ENCODE results near the gene SLX9.

The SLX9 gene, protein sequence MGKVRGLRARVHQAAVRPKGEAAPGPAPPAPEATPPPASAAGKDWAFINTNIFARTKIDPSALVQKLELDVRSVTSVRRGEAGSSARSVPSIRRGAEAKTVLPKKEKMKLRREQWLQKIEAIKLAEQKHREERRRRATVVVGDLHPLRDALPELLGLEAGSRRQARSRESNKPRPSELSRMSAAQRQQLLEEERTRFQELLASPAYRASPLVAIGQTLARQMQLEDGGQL

DNA sequence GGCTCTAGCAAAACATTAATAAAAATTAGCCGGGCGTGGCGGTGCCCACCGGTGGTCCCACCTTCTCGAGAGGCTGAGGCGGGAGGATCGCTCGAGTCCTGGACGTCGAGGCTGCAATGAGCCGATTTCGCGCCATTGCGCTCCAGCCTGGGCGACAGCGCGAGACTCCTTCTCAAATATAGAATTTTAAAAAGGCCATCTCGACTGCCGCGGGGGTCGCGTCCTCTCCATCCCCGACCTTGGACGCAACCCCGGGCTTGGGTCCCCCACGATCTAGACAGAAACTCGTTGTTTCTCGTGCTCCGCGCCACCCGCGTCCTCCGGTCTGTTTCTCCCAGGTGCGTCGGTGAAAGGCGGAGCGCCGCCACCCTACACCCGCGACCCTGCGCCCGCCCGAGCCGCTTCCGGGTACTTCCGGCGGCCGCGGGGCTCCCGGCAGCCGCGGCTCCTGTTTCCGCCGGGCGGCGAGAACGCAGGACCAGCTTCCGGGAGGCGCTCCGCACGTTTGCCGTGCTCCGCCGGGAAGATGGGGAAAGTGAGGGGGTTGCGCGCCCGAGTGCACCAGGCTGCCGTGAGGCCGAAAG lies at the start of gene SLX9:
Gene SLX9 (plus strand): TSS at position 498 of the 584 bp plus-strand sequence. CDS start 29 bp downstream, at position 527.
- peak within 1 kb of the TSS; percentile 79 for H3K27ac ChIP-seq
- 0 out of 2 replicates have a peak, but pooled peaks have one; percentile 18 for TF ChIP-seq ZFX (IDR thresholded peaks at IDR 0.05)
- TF ChIP-seq, protein P1, sequence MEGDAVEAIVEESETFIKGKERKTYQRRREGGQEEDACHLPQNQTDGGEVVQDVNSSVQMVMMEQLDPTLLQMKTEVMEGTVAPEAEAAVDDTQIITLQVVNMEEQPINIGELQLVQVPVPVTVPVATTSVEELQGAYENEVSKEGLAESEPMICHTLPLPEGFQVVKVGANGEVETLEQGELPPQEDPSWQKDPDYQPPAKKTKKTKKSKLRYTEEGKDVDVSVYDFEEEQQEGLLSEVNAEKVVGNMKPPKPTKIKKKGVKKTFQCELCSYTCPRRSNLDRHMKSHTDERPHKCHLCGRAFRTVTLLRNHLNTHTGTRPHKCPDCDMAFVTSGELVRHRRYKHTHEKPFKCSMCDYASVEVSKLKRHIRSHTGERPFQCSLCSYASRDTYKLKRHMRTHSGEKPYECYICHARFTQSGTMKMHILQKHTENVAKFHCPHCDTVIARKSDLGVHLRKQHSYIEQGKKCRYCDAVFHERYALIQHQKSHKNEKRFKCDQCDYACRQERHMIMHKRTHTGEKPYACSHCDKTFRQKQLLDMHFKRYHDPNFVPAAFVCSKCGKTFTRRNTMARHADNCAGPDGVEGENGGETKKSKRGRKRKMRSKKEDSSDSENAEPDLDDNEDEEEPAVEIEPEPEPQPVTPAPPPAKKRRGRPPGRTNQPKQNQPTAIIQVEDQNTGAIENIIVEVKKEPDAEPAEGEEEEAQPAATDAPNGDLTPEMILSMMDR (conservative IDR thresholded peaks at IDR 0.05), result no peak

DNA sequence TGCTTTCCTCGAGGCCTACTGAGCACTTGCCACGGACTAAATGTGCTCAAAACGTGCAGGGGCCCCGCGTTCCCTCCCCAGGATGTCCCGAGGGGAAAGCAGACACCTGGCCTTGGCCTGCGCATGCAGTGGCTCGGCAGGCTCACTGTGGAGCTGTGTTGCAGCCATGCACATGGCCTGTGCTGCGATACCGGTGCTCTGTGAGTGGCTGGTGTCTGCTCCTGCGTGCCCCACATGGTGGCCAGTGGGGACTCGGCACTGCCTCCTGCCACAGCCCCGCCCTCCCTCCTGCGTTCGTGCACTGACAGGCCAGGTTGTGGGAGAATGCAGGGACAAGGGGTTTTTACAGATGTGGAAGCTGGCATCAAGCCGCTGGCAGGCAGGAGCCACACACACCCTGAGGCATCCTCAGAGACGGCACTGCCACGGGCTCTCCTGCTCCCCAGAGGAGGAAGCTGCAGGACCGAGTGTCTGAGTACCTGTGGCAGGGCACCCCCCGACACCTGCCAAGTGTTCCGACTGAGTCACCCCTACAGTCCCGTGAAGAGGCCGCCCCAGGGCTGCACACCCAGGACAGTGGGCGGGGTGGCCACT lies 49.4 kb upstream of the SLX9 start:
- no peak for TF ChIP-seq ZFX (IDR thresholded peaks at IDR 0.05)
- TF ChIP-seq, protein P1 (conservative IDR thresholded peaks at IDR 0.05), result no peak
- H3K27ac ChIP-seq, result no peak overlapping the region

DNA sequence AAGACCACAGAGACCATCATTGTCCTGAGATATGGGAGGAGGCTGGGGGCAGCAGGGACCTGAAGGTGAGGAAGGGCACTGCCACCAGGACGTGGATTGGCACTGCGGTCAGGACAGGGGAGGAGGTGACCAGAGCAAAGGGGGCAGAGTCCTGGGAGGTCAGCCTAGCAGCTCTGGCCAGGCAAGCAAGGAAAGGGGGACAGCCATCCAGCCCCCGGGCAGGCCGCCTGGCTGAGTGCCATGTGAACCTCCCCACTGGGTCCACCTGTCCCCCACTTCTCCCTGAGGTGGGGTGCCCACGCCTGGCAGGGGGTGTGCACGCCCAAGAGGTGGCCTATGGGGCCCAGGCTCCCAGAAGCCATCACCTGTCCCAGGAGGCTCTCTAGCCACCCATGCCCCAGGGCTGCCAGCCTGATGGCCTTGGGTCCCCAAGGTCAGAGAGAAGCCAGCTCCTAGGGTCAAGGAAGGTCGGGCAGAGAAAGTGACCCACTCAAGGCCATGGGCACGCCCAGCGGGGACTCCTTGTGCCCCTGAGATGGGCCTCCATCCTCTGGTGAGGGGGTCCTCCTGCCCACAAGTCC lies 48.8 kb upstream of the SLX9 start:
- TF ChIP-seq, protein P1 (conservative IDR thresholded peaks at IDR 0.05), result no peak
- TF ChIP-seq ZFX (IDR thresholded peaks at IDR 0.05), result no peak
- no peak overlapping the region for H3K27ac ChIP-seq

DNA sequence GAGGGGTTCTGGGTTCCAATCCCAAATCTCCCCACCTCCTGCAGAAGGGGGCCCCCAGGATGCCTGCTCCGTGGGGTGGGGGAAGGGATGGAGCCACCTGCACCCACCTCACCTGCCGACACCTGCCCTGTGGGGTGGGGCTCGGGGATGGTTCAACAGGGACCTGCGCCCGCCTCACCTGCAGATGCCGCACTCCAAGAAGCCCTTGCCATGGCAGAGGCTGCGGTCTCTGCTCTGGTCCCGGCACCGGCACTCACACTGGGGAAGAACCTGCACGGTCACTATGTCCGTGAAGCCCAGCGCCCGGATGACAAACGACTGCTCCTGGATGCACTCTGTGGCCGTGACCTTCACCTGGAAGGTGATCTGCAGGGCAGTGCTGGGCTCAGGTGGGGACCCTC lies 48.2 kb upstream of the SLX9 start:
- TF ChIP-seq, protein P1 (conservative IDR thresholded peaks at IDR 0.05), result no peak
- TF ChIP-seq ZFX (IDR thresholded peaks at IDR 0.05), result no peak
- H3K27ac ChIP-seq, result no peak overlapping the region

DNA sequence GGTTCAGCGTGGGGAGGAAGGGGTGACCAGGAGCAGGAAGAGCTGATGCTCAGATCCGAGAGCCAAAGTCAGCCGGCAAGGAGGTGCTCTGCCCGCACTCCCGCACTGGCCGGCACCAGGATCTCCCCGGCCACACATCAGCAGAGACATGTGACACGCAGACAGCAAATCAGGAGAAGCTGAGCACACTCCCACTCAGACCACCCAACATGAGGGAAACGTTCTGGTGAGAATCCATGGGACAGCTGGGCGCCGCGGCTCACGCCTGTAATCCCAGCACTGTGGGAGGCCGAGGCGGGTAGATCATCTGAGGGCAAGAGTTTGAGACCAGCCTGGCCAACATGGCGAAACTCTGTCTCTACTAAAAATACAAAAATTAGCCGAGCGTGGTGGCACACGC lies 47.7 kb upstream of the SLX9 start:
- no peak overlapping the region for H3K27ac ChIP-seq
- TF ChIP-seq ZFX (IDR thresholded peaks at IDR 0.05), result no peak
- TF ChIP-seq, protein P1 (conservative IDR thresholded peaks at IDR 0.05), result no peak

DNA sequence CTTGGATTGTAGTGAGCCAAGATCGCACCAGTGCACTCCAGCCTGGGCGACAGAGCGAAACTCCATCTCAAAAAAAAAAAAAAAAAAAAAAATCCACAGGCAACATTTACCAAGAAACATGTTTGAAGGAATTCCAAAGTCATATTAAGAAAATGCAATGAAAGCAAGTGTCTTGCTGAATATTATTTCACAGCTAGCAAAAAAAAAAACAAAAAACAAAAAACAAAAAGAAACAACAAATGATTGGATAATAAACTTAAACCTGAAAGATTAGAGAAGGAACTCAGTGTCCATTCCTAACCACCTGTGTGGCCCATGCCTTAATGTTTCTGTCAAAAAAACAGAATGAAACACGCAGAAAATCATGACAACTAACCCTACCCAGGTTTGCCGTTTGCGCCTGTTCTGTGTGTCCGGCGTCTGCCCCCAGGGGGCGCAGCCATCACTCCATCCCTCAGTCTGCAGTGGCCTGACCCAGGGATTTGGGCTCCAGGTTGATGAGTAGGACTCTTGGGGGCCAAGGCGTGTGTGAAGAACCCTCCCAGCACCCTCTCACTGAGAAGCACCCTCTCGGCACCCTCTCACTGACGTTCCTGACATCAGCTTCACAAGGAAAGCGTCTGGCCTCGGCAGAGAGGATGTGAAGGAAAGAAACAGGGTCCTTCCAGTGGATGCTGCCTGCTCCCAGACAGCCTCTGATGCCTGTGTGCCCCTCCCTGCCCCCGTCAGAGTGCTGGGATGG lies 47.1 kb upstream of the SLX9 start:
- no peak for TF ChIP-seq ZFX (IDR thresholded peaks at IDR 0.05)
- TF ChIP-seq, protein P1 (conservative IDR thresholded peaks at IDR 0.05), result peak; percentile 93
- no peak overlapping the region for H3K27ac ChIP-seq

Data from C4-2B (cell line).